BLaER1 treated with 17β-estradiol and CSF1 and Interleukin-3, amounts not matched to agents 10 nM and 100 nM (cell line): ENCODE data around the gene HOOK2.
"Not testable (repeated sequence)": the region's sequence is repeated elsewhere in the genome, so short reads cannot be mapped to it uniquely, and the experiment has no call there.

ENCODE experiments used
- H3K27ac ChIP-seq, 11 experiments: shearing (Covaris generic); formaldehyde crosslinking; 2 replicates each; pipeline ENCODE4 v1.8.1; 2022
- H3K27me3 ChIP-seq, 11 experiments: shearing (Covaris generic); formaldehyde crosslinking; 2 replicates each; pipeline ENCODE4 v1.8.1; 2022
- H3K36me3 ChIP-seq, 11 experiments: shearing (Covaris generic); formaldehyde crosslinking; 2 replicates each; pipeline ENCODE4 v1.8.1; 2022
- H3K4me1 ChIP-seq, 10 experiments: shearing (Covaris generic); formaldehyde crosslinking; 2 replicates each; pipeline ENCODE4 v1.8.1; 2022
- H3K4me2 ChIP-seq, 11 experiments: shearing (Covaris generic); formaldehyde crosslinking; 2 replicates each; pipeline ENCODE4 v1.8.1; 2022
- H3K4me3 ChIP-seq, 10 experiments: shearing (Covaris generic); formaldehyde crosslinking; 2 replicates each; pipeline ENCODE4 v1.8.1; 2022
- H3K9ac ChIP-seq, 11 experiments: shearing (Covaris generic); formaldehyde crosslinking; 2 replicates each; pipeline ENCODE4 v1.8.1; 2022
- H3K9me3 ChIP-seq, 11 experiments: shearing (Covaris generic); formaldehyde crosslinking; replicated peaks in 1 of 11; 2 replicates each; pipeline ENCODE4 v1.8.1; 2022
- H4K20me1 ChIP-seq, 11 experiments: shearing (Covaris generic); formaldehyde crosslinking; 2 replicates each; pipeline ENCODE4 v1.8.1; 2022
- Cebpa-rat ChIP-seq, 11 experiments: shearing (Covaris generic); IDR thresholded peaks; 2 replicates each; pipeline ENCODE4 v1.8.1; 2022

The HOOK2 gene, protein sequence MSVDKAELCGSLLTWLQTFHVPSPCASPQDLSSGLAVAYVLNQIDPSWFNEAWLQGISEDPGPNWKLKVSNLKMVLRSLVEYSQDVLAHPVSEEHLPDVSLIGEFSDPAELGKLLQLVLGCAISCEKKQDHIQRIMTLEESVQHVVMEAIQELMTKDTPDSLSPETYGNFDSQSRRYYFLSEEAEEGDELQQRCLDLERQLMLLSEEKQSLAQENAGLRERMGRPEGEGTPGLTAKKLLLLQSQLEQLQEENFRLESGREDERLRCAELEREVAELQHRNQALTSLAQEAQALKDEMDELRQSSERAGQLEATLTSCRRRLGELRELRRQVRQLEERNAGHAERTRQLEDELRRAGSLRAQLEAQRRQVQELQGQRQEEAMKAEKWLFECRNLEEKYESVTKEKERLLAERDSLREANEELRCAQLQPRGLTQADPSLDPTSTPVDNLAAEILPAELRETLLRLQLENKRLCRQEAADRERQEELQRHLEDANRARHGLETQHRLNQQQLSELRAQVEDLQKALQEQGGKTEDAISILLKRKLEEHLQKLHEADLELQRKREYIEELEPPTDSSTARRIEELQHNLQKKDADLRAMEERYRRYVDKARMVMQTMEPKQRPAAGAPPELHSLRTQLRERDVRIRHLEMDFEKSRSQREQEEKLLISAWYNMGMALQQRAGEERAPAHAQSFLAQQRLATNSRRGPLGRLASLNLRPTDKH

DNA sequence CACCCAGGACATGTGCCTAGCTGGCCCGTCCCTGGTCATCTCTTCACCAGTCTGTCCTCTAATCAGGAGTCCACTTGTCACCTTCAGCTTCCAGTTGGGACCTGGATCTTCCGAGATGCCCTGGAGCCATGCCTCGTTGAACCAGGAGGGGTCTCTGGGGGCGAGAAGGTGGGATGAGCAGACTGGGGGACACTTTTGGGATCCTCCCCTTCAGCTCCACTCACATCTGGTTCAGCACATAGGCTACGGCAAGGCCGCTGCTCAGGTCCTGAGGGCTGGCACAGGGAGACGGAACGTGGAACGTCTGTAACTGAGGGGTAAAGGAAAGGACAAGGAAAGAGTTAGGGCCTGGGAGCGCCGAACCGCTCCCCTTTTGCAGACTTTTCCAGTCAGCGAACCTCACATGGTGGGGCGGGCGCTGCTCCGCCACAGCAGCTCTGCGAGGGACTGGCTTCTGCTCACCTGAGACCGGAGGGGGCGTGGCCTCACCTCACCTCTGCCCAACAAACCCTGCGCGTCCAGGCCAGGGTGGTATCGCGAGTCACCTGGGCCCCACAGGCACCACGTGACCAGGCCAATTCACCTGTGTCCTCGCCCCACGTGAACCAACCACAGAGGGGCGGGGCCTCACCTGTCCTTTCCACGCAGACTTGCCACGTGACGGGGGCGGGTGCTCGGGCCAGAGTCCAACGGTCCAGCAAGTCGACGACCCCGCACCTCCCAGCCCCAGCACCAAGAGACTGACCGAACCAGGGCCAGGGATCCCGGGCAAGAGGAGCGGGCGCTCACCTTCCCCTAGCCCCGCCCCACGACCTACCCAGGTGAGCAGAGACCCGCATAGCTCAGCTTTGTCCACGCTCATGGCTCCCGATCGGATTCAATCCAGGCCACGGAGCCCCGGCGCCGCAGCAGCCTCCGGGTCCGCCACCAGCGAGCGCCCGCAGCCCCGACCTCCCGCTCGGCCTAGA, at the start of gene HOOK2:
Gene HOOK2, minus strand, starts transcription at position 965 of the 968 bp plus-strand sequence. Its CDS starts 103 bp downstream, at position 862.
- peak within 1 kb of the TSS; percentile 44 to 93 (median 71); a peak in 19 of 22 replicates for H3K27ac ChIP-seq
- TF ChIP-seq Cebpa-rat (IDR thresholded peaks at IDR 0.05), result no peak
- peak within 1 kb of the TSS; percentile 78 to 99 (median 96) for H3K4me2 ChIP-seq
- H3K4me3 ChIP-seq, result peak within 1 kb of the TSS; percentile 60 to 79 (median 69)
- H3K27me3 ChIP-seq, result no peaks in the 10 kb centered on the region
- peak within 1 kb of the TSS; percentile 70 to 86 (median 82) for H3K9ac ChIP-seq
- peaks cover 45 to 76% (median 62%) of the 10 kb centered on the region in 10 experiments for H3K4me1 ChIP-seq
- H3K36me3 ChIP-seq, result no peaks in the 10 kb centered on the region
- no peaks in the 10 kb centered on the region for H3K9me3 ChIP-seq
- peaks cover 0 to 26% (median 0%) of the 10 kb centered on the region in 11 experiments; a peak in 6 of 22 replicates for H4K20me1 ChIP-seq

- H3K27ac ChIP-seq, result no peak overlapping the region
- peaks cover 0 to 4% (median 0%) of the 10 kb centered on the region in 11 experiments; a peak in 2 of 22 replicates for H3K36me3 ChIP-seq
- H3K4me3 ChIP-seq, result no peak overlapping the region
- H3K9ac ChIP-seq, result no peak overlapping the region
- no peak for TF ChIP-seq Cebpa-rat (IDR thresholded peaks at IDR 0.05)
- H3K4me1 ChIP-seq, result peaks cover 0 to 5% (median 0%) of the 10 kb centered on the region in 10 experiments; a peak in 2 of 20 replicates
- no peaks in the 10 kb centered on the region for H4K20me1 ChIP-seq
- no peaks in the 10 kb centered on the region for H3K27me3 ChIP-seq
- H3K9me3 ChIP-seq, result peaks cover 0 to 7% (median 0%) of the 10 kb centered on the region in 11 experiments; a peak in 3 of 22 replicates
- no peak overlapping the region for H3K4me2 ChIP-seq
These were observed 46.4 kb upstream of the HOOK2 start for GRCh38 chr19:12821761-12822160.

DNA sequence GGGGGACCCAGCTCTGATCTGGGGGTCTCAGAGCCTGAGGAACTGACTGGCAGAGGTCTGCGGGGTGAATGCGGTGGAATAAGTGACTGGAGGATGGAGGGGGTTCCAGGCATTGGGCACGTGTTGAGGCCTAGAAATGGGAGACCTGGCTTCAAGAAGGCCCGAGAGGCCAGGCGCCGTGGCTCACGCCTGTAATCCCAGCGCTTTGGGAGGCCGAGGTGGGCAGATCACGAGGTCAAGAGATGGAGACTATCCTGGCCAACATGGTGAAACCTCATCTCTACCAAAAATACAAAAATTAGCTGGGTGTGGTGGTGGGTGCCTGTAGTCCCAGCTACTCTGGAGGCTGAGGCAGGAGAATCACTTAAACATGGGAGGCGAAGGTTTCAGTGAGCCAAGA, 42.5 kb upstream of the HOOK2 start:
- H3K9me3 ChIP-seq, H3K4me1 ChIP-seq, H3K4me2 ChIP-seq, H3K4me3 ChIP-seq, H4K20me1 ChIP-seq, H3K27ac ChIP-seq, H3K9ac ChIP-seq, H3K27me3 ChIP-seq: not testable (repeated sequence)
- peaks cover 7 to 43% (median 34%) of the 10 kb centered on the region in 11 experiments; a peak in 21 of 22 replicates for H3K36me3 ChIP-seq

GRCh38 chr19:12817188-12817587, 41.8 kb upstream of the HOOK2 start:
- H3K9me3 ChIP-seq, H3K27me3 ChIP-seq, H4K20me1 ChIP-seq, H3K9ac ChIP-seq, H3K27ac ChIP-seq, H3K4me3 ChIP-seq, H3K4me1 ChIP-seq, H3K4me2 ChIP-seq: not testable (repeated sequence)
- H3K36me3 ChIP-seq, result peaks cover 7 to 49% (median 39%) of the 10 kb centered on the region in 11 experiments; a peak in 21 of 22 replicates

DNA sequence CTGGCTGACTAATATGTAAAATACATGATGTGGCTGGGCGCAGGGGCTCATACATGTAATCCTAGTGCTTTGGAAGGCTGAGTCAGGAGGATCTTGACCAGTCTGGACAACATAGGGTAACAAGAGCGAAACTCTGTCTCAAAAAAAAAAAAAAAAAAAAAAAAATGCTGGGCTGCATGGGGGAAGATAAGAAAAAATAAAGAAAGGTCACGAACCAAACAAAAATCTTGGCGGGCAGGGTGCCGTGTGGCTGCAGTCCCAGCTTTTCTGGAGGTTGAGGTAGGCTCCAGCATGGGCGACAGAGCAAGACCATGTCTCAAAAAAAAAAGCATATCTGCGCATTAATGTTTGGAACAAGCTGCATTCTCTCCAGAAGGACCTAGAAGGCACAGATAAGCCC, 39.7 kb upstream of the HOOK2 start:
- no peak overlapping the region for H3K4me3 ChIP-seq
- no peak overlapping the region for H3K9ac ChIP-seq
- H4K20me1 ChIP-seq, result no peaks in the 10 kb centered on the region; a peak in 1 of 22 replicates
- H3K27ac ChIP-seq, result no peak overlapping the region
- no peaks in the 10 kb centered on the region for H3K4me1 ChIP-seq
- H3K27me3 ChIP-seq, result no peaks in the 10 kb centered on the region
- H3K4me2 ChIP-seq, result no peak overlapping the region
- TF ChIP-seq Cebpa-rat (IDR thresholded peaks at IDR 0.05), result no peak
- no peaks in the 10 kb centered on the region for H3K9me3 ChIP-seq
- H3K36me3 ChIP-seq, result peaks cover 7 to 70% (median 60%) of the 10 kb centered on the region in 11 experiments; a peak in 21 of 22 replicates

- Histone ChIP-seq H3K36me3 (peaks cover 0 to 43% (median 37%) of the 10 kb centered on the region in 11 experiments; a peak in 18 of 22 replicates), H3K27ac (peak within 1 kb of the TSS; percentile 23 to 85 (median 76); a peak in 21 of 22 replicates), H3K4me2 (peak within 1 kb of the TSS; percentile 93 to 99 (median 98)), H3K9me3 (no peaks in the 10 kb centered on the region), H3K4me3 (peak within 1 kb of the TSS; percentile 60 to 83 (median 70)), H3K9ac (peak within 1 kb of the TSS; percentile 72 to 88 (median 85)), H4K20me1 (no peaks in the 10 kb centered on the region), H3K4me1 (peaks cover 17 to 50% (median 37%) of the 10 kb centered on the region in 10 experiments), H3K27me3 (no peaks in the 10 kb centered on the region)
- no peak for TF ChIP-seq Cebpa-rat (IDR thresholded peaks at IDR 0.05)
These were observed 31.1 kb upstream of the HOOK2 start, which contains the start of gene RNASEH2A for GRCh38 chr19:12806242-12807081. Gene RNASEH2A (plus strand): TSS chr19:12806584. CDS start chr19:12806674, 90 bp downstream.

DNA sequence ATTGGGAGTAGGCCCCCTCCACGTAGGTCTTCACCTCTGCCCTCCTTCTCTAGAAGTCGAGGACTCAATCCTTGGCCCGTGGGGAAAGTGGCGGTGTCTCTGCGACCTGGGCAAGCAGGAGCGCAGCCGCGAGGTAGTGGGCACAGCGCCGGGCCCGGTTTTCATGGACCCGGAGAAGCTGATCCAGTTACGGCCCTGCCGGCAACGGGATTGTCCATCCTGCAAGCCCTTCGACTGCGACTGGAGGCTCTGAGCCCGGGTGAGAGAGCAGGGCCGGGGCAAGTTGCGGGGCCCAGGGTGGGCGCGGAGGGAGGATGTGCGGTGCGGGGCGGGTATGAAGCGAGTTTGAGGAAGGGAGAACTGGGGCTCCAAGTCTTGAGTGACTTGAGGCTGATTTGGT, 28.7 kb upstream of the HOOK2 start:
- TF ChIP-seq Cebpa-rat (IDR thresholded peaks at IDR 0.05), result no peak
- no peak overlapping the region for H3K4me3 ChIP-seq
- peaks cover 29 to 66% (median 52%) of the 10 kb centered on the region in 10 experiments for H3K4me1 ChIP-seq
- no peaks in the 10 kb centered on the region for H3K27me3 ChIP-seq
- no peaks in the 10 kb centered on the region for H3K9me3 ChIP-seq
- H4K20me1 ChIP-seq, result peaks cover 0 to 19% (median 8%) of the 10 kb centered on the region in 11 experiments; a peak in 7 of 22 replicates
- no peak overlapping the region for H3K4me2 ChIP-seq
- H3K36me3 ChIP-seq, result peaks cover 13 to 33% (median 27%) of the 10 kb centered on the region in 11 experiments
- H3K9ac ChIP-seq, result peak overlapping the region in 1 of 11 experiments; percentile 24; a peak in 1 of 22 replicates
- H3K27ac ChIP-seq, result no peak overlapping the region
